NCI-H526 (cell line): ENCODE data around the gene BOK.

ENCODE experiments used
- DNase-seq, 2 experiments: peaks; one replicate each; lab custom pipeline; 2025; lab: John Stamatoyannopoulos, UW

Gene BOK

GRCh38 chr2:241601841-241602240, 43.3 kb downstream of the BOK start:
- no peak for DNase-seq

GRCh38 chr2:241602720-241603119, 44.2 kb downstream of the BOK start:
- DNase-seq, result no peak

- no peak for DNase-seq
These were observed 45.1 kb downstream of the BOK start for GRCh38 chr2:241603686-241604085.

GRCh38 chr2:241606186-241606585, 47.6 kb downstream of the BOK start:
- no peak for DNase-seq

GRCh38 chr2:241607162-241607885, 48.8 kb downstream of the BOK start:
- no peak for DNase-seq

GRCh38 chr2:241608881-241609280, 50.3 kb downstream of the BOK start:
- no peak for DNase-seq

GRCh38 chr2:241609859-241610793, 51.6 kb downstream of the BOK start:
- DNase-seq, result peak; percentile 63 to 89

- no peak for DNase-seq
These were observed 52.5 kb downstream of the BOK start for GRCh38 chr2:241611062-241611461.

GRCh38 chr2:241612156-241613016, 53.8 kb downstream of the BOK start:
- DNase-seq, result no peak

GRCh38 chr2:241613017-241613780, 54.7 kb downstream of the BOK start:
- DNase-seq, result no peak

- peak in 1 of 2 experiments; percentile 52 for DNase-seq
These were observed 56.5 kb downstream of the BOK start for GRCh38 chr2:241615041-241615440.

- DNase-seq, result no peak
These were observed 57.0 kb downstream of the BOK start for GRCh38 chr2:241615522-241616052.

GRCh38 chr2:241616168-241617125, 57.9 kb downstream of the BOK start:
- DNase-seq, result no peak

GRCh38 chr2:241617431-241618154, 59.0 kb downstream of the BOK start:
- DNase-seq, result peak; percentile 35 to 61

- no peak for DNase-seq
These were observed 59.8 kb downstream of the BOK start for GRCh38 chr2:241618296-241618805.

- no peak for DNase-seq
These were observed 60.3 kb downstream of the BOK start for GRCh38 chr2:241618829-241619228.

- DNase-seq, result no peak
These were observed 61.3 kb downstream of the BOK start for GRCh38 chr2:241619597-241620418.

- no peak for DNase-seq
These were observed 61.8 kb downstream of the BOK start for GRCh38 chr2:241620419-241620769.
